ENCODE data around the gene PLSCR3.

GRCh38 chr17:7408863-7409262 is 14.5 kb upstream of the PLSCR3 start:
- TF ChIP-seq EZH2 (IDR thresholded peaks at IDR 0.05; ENCODE audit: low read length, missing control alignments): no peak
- no peak for TF ChIP-seq CTCF (conservative IDR thresholded peaks at IDR 0.05 in 1 of 2, IDR thresholded peaks at IDR 0.05 in 1 of 2; ENCODE audit: low read depth in 1 of 2, low read length in 2 of 2)
